Left ventricle myocardium inferior (tissue), 1 donor: ENCODE measurements around the gene KAT7. TPM values are rescaled to one million over a fixed set of nuclear protein-coding genes. Genes with fewer than 3 reads are reported as not detected.

Source experiments
- DNase-seq: peaks from one replicate; pipeline ENCODE4 v3.0.0-alpha.2; 2020
- H3K27ac ChIP-seq: fragments of 200-600 bp; replicated peaks from 2 replicates; pipeline ENCODE4 v1.8.0; 2021
- H3K27me3 ChIP-seq: fragments of 200-600 bp; 2 replicates; pipeline ENCODE4 v1.8.0; 2021; ENCODE audit warnings: low read depth
- H3K36me3 ChIP-seq: fragments of 200-600 bp; 2 replicates; pipeline ENCODE4 v1.8.0; 2021
- H3K4me1 ChIP-seq: fragments of 200-600 bp; 2 replicates; pipeline ENCODE4 v1.8.0; 2021
- H3K4me3 ChIP-seq: fragments of 200-600 bp; 2 replicates; pipeline ENCODE4 v1.8.0; 2021; ENCODE audit warnings: mild to moderate bottlenecking, moderate library complexity
- H3K9me3 ChIP-seq: fragments of 200-600 bp; replicated peaks from 2 replicates; pipeline ENCODE4 v1.8.0; 2021
- intact Hi-C: fragments of 100-400 bp; cut with micrococcal nuclease; formaldehyde crosslinking; loops from one replicate; pipeline ENCODE4 v1.11.0; 2022
- total RNA-seq: library from RNA; stranded (reverse); fragmentation: NEBNext Ultra II Directional; extraction: Animal tissue kit (Norgen Biotek cat#: 25700); gene quantifications from one replicate; pipeline ENCODE4 v1.2.1, GENCODE V29; 2021
- TF ChIP-seq, protein P1 (sequence below): fragments of 200-600 bp; IDR thresholded peaks from 2 replicates; pipeline ENCODE4 v1.8.0; 2021; ENCODE audit warnings: antibody characterized with exemption, mild to moderate bottlenecking, borderline replicate concordance
- donor health status: DM: no; HTN: yes; CAD: no; lungs with severe emphysema.

The KAT7 gene
- total RNA-seq, 1 donor from 2014 or later = 52.6 TPM

GRCh38 chr17:49836111-49837030 lies 47.9 kb downstream of the KAT7 start:
- Histone ChIP-seq H3K9me3 (no peaks in the 10 kb centered on the region), H3K36me3 (peaks cover 11% of the 10 kb centered on the region), H3K27me3 (no peaks in the 10 kb centered on the region), H3K27ac (peak overlapping the region; percentile 47), H3K4me1 (peaks cover 50% of the 10 kb centered on the region), H3K4me3 (no peak overlapping the region)
- no peak for DNase-seq
- intact Hi-C loops = no loop called here
- TF ChIP-seq, protein P1, sequence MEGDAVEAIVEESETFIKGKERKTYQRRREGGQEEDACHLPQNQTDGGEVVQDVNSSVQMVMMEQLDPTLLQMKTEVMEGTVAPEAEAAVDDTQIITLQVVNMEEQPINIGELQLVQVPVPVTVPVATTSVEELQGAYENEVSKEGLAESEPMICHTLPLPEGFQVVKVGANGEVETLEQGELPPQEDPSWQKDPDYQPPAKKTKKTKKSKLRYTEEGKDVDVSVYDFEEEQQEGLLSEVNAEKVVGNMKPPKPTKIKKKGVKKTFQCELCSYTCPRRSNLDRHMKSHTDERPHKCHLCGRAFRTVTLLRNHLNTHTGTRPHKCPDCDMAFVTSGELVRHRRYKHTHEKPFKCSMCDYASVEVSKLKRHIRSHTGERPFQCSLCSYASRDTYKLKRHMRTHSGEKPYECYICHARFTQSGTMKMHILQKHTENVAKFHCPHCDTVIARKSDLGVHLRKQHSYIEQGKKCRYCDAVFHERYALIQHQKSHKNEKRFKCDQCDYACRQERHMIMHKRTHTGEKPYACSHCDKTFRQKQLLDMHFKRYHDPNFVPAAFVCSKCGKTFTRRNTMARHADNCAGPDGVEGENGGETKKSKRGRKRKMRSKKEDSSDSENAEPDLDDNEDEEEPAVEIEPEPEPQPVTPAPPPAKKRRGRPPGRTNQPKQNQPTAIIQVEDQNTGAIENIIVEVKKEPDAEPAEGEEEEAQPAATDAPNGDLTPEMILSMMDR = no peak

- Histone ChIP-seq H3K4me1 (peaks cover 46% of the 10 kb centered on the region), H3K36me3 (peaks cover 10% of the 10 kb centered on the region), H3K4me3 (no peak overlapping the region), H3K9me3 (no peaks in the 10 kb centered on the region), H3K27me3 (no peaks in the 10 kb centered on the region), H3K27ac (peak overlapping the region; percentile 56)
- TF ChIP-seq, protein P1 = no peak
- intact Hi-C loops = no loop called here
- DNase-seq = no peak
Observed at GRCh38 chr17:49839455-49839854, 51.0 kb downstream of the KAT7 start.

DNA sequence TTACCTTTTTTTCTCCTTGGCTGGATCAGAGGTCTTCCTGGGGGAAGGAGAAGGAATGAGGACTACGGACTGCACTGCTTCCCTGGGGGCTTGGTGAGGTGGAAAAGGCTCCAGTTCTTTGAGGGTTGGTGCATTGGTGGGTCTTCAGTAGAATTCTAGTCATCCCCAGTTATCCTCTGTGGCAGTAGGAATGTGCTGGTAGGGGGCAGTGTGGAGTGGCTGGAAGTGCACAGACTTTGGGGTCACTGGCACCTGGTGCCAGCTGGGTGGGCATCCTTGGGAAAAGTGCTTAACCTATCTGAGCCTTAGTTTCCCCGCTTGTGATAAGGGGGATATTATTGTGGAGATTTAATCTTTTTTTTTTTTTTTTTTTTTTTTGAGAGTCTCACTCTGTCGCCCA lies 53.1 kb downstream of the KAT7 start:
- Histone ChIP-seq H3K36me3 (peaks cover 8% of the 10 kb centered on the region), H3K4me3 (no peak overlapping the region), H3K4me1 (peaks cover 46% of the 10 kb centered on the region), H3K27ac (no peak overlapping the region), H3K27me3 (no peaks in the 10 kb centered on the region), H3K9me3 (no peaks in the 10 kb centered on the region)
- TF ChIP-seq, protein P1 = no peak
- DNase-seq = no peak
- intact Hi-C loops = loop anchor here (10.0 kb wide), 1 partner anchor 277 kb away; no protein-coding TSS in a partner anchor

- peaks cover 8% of the 10 kb centered on the region for H3K36me3 ChIP-seq
- no peak overlapping the region for H3K27ac ChIP-seq
- H3K27me3 ChIP-seq = no peaks in the 10 kb centered on the region
- H3K4me3 ChIP-seq = no peak overlapping the region
- no peak for DNase-seq
- intact Hi-C loops = loop anchor here (10.0 kb wide), 1 partner anchor 278 kb away; no protein-coding TSS in a partner anchor
- H3K9me3 ChIP-seq = no peaks in the 10 kb centered on the region
- peaks cover 48% of the 10 kb centered on the region for H3K4me1 ChIP-seq
- TF ChIP-seq, protein P1 = no peak
Observed at GRCh38 chr17:49842371-49842770, 53.9 kb downstream of the KAT7 start.

DNA sequence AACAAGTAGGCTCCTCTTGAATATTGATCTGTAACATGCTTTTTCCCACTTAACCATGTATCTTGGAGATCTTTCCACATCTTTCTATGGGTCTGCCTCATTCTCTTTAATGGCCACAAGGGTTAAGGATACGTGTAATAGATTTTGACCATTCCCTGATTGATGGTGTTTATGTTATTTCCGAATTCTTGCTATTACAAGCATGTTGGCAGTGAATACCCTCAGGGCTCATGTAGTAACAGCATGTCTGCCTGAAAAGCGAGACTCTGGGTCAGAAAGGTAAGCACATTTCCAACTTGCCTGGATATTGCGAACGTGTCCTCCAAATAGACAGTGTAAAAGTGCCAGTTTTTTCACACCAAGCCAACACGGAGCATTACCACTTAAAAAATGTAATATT lies 54.4 kb downstream of the KAT7 start:
- intact Hi-C loops = loop anchor here (10.0 kb wide), 1 partner anchor 278 kb away; no protein-coding TSS in a partner anchor
- no peak overlapping the region for H3K4me3 ChIP-seq
- TF ChIP-seq, protein P1 = no peak
- H3K27ac ChIP-seq = no peak overlapping the region
- H3K27me3 ChIP-seq = no peaks in the 10 kb centered on the region
- peaks cover 48% of the 10 kb centered on the region for H3K4me1 ChIP-seq
- no peak for DNase-seq
- H3K36me3 ChIP-seq = peaks cover 8% of the 10 kb centered on the region
- H3K9me3 ChIP-seq = no peaks in the 10 kb centered on the region
